Adrenal gland (tissue), 12 donors: ENCODE data around the gene PNPLA1. TPM values are rescaled to one million over a fixed set of nuclear protein-coding genes. Genes with fewer than 3 reads are reported as not detected.

Source experiments
- DNase-seq, 7 donors: peaks; one replicate each; pipeline ENCODE4 v3.0.0-alpha.2; 2019 to 2020
- H3K27ac ChIP-seq, 5 donors: fragments of 200-600 bp; sonication (generic) in 4 of 5; 1 replicate in 3 of 5; 2 replicates in 2 of 5; pipeline versions ENCODE4 v1.5.1 to v1.8.0; 2016 to 2020; ENCODE audit warnings: mild to moderate bottlenecking in 1 of 5
- H3K27me3 ChIP-seq: fragments of 200-600 bp; 2 replicates; pipeline ENCODE4 v1.8.0; 2021
- H3K36me3 ChIP-seq, 2 donors: fragments of 200-600 bp; replicated peaks in 1 of 2; 1 replicate in 1 of 2; 2 replicates in 1 of 2; pipeline versions ENCODE4 v1.5.1 to v1.8.0; 2018 to 2022
- H3K4me1 ChIP-seq, 2 donors: fragments of 200-600 bp; replicated peaks in 1 of 2; 1 replicate in 1 of 2; 2 replicates in 1 of 2; pipeline versions ENCODE4 v1.5.1 to v1.8.0; 2018 to 2021
- H3K4me3 ChIP-seq, 4 donors: fragments of 200-600 bp; sonication (generic) in 3 of 4; one replicate each; pipeline ENCODE4 v1.5.1; 2016 to 2018
- H3K9me3 ChIP-seq, 3 donors: fragments of 200-600 bp; sonication (generic) in 1 of 3; replicated peaks in 1 of 3; 1 replicate in 2 of 3; 2 replicates in 1 of 3; pipeline versions ENCODE4 v1.5.1 to v1.8.0; 2016 to 2021
- CTCF ChIP-seq, 6 experiments: fragments of 450-650 bp in 4 of 6; fragments of 200-600 bp in 2 of 6; sonication (generic) in 1 of 6; IDR thresholded peaks; 1 replicate in 5 of 6; 2 replicates in 1 of 6; pipeline versions ENCODE4 v1.5.1 to v1.8.0; 2016 to 2021; ENCODE audit warnings: antibody characterized with exemption in 6 of 6, mild to moderate bottlenecking in 2 of 6, moderate library complexity in 1 of 6
- POLR2A ChIP-seq, 2 donors: fragments of 450-650 bp; IDR thresholded peaks; one replicate each; pipeline ENCODE4 v1.6.1; 2017; ENCODE audit warnings: antibody characterized with exemption in 2 of 2, mild to moderate bottlenecking in 2 of 2, moderate library complexity in 1 of 2
- WGBS, 4 donors: extraction: QIAGEN DNeasy Blood & Tissue Kit in 2 of 4; methylation state at CpG; one replicate each; pipeline versions ENCODE4 v1.1.5 to v1.1.7; 2013 to 2017; 5-methylcytosine and 5-hydroxymethylcytosine counted together
- intact Hi-C, 2 donors: fragments of 100-400 bp; cut with DNase I; formaldehyde crosslinking; loops; one replicate each; pipeline versions ENCODE4 v1.14.1 to v1.15.0; 2022 to 2023
- polyA plus RNA-seq, 3 donors: library from polyadenylated mRNA; stranded (reverse); fragments of 200-250 nt in 2 of 3; fragments of 350-450 nt in 1 of 3; fragmentation: Illumina TruSeq in 1 of 3; extraction: RNeasy Lipid Tissue Mini Kit (QIAGEN cat#74804) in 1 of 3; gene quantifications; one replicate each; pipeline ENCODE4 v1.2.3, GENCODE V29; 2013 to 2014
- total RNA-seq, 9 donors: library from RNA; depleted of rRNA in 4 of 9; stranded (reverse); fragments of >200 nt in 4 of 9; fragments of 120-200 nt in 1 of 9; fragmentation: NEBNext Ultra II Directional in 1 of 9; extraction: Animal tissue kit (Norgen Biotek cat#: 25700) in 1 of 9; gene quantifications; one replicate each; pipeline versions ENCODE4 v1.1.0 to v1.2.4, GENCODE V29; 2013 to 2023
- donor health status: healthy with polysubstance abuse.
- donor health status: Bipolar disorder and iron deficiency.
- donor health status: DM: yes; HTN: yes; CAD: no.
- donor health status: DM: no; HTN: no; CAD: no.
- donor health status: DM: no; HTN: no; CAD: no.
- donor health status: DM: yes; HTN: yes; CAD: no.

PNPLA1 gene
- total and polyA plus RNA-seq, 12 donors: 0.11 to 1.6 (median 0.29) TPM; not detected in 6

- Histone ChIP-seq H3K27ac (no peak overlapping the region), H3K4me1 (no peaks in the 10 kb centered on the region), H3K4me3 (no peak overlapping the region), H3K36me3 (no peaks in the 10 kb centered on the region), H3K9me3 (no peaks in the 10 kb centered on the region), H3K27me3 (no peaks in the 10 kb centered on the region)
- 88 to 91% (median 90%) methylated on average over 8 to 13 of the region's 13 CpGs for WGBS, 4 donors
- intact Hi-C loops: no loop called here
- TF ChIP-seq POLR2A (IDR thresholded peaks at IDR 0.05) (no peak), CTCF (IDR thresholded peaks at IDR 0.05) (no peak)
- no peak for DNase-seq
Observed at GRCh38 chr6:36266913-36267644, 2.8 kb upstream of the PNPLA1 start.

DNA sequence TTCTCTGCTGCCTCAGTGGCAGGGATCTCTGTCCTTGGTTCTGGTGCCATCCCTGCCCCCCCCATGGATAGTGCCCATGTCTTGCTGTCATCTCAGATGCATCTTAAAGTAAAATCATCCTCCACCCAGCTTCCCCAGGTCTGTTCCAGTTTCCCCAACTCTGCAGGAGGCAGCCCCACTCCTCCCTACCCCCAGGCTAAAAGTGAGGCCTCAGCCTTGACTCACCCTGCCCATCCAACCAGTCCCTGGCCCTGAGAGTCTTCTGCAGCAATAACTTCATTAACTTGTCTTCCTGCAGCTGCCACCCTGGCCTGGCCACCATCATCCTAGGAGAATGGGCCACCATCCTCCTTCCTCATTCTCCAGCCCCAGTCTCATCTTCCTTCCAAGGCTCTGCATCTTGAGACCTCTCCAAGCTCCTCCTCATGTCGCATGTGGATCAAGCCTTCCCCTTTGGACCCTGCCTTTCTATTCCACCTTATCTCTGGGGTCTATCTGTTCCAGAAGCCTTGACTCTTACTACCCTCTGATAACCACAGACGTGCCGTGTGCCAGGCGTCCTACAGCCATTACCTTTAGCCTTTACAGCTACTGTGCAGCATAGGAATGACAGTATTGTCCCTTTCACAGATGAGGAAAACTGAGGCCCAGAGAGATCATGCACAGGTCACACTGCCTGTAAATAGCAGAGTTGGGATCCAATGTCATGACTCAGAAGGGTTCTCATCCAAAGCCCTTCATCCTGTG lies 2.0 kb upstream of the PNPLA1 start:
- no peaks in the 10 kb centered on the region for H3K4me1 ChIP-seq
- H3K9me3 ChIP-seq: no peaks in the 10 kb centered on the region
- H3K27ac ChIP-seq: no peak overlapping the region
- intact Hi-C loops: no loop called here
- H3K27me3 ChIP-seq: no peaks in the 10 kb centered on the region
- WGBS, 4 donors: 64 to 66% (median 65%) methylated on average over 4 of the region's 4 CpGs
- H3K4me3 ChIP-seq: no peak overlapping the region
- no peak for DNase-seq
- H3K36me3 ChIP-seq: no peaks in the 10 kb centered on the region
- no peak for TF ChIP-seq POLR2A (IDR thresholded peaks at IDR 0.05)
- TF ChIP-seq CTCF (IDR thresholded peaks at IDR 0.05): no peak

- Histone ChIP-seq H3K4me1 (no peaks in the 10 kb centered on the region), H3K27me3 (no peaks in the 10 kb centered on the region), H3K9me3 (no peaks in the 10 kb centered on the region), H3K27ac (no peak overlapping the region), H3K4me3 (no peak overlapping the region), H3K36me3 (no peaks in the 10 kb centered on the region)
- peak in 6 of 7 donors; percentile 69 to 79 (median 74) for DNase-seq
- 57 to 73% (median 63%) methylated on average over 11 to 12 of the region's 12 CpGs for WGBS, 4 donors
- no peak for TF ChIP-seq POLR2A (IDR thresholded peaks at IDR 0.05)
- intact Hi-C loops: no loop called here
Observed at GRCh38 chr6:36268478-36269275, 1.2 kb upstream of the PNPLA1 start.

DNA sequence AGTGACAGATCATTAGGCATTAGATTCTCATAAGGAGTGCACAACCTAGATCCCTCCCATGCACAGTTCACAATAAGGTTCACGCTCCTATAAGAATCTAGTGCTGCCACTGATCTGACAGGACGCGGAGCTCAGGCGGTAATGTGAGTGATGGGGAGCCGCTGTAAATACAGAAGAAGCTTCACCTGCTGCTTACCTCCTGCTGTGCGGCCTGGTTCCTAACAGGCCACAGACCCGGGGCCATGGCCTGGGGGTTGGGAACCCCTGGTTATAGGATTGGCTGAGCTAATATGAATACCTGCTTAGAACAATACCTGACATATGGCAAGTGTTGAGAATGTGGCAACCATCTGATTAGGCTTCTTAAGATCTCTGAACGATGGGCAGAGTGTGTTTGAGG lies 2.4 kb downstream of the PNPLA1 start:
- Histone ChIP-seq H3K27me3 (no peaks in the 10 kb centered on the region), H3K36me3 (no peaks in the 10 kb centered on the region), H3K27ac (no peak overlapping the region), H3K4me3 (no peak overlapping the region), H3K9me3 (no peaks in the 10 kb centered on the region), H3K4me1 (no peaks in the 10 kb centered on the region)
- intact Hi-C loops: no loop called here
- 91 to 95% (median 92%) methylated on average over 8 of the region's 8 CpGs for whole genome bisulfite sequencing, 4 donors
- no peak for DNase-seq
- no peak for TF ChIP-seq POLR2A (IDR thresholded peaks at IDR 0.05)
- no peak for TF ChIP-seq CTCF (IDR thresholded peaks at IDR 0.05)
